Activated T-helper 17 cell treated with anti-CD3 and anti-CD28 coated beads, Interleukin-2, amount 50 U/mL, for 72 hours (primary cell): ENCODE measurements around the gene MAP3K2. TPM values are rescaled to one million over a fixed set of nuclear protein-coding genes. Genes with fewer than 3 reads are reported as not detected.

ENCODE experiments used
- ATAC-seq: fragments of 150-1000 bp; cut with Tn5 transposase; replicated peaks from 2 replicates; pipeline ENCODE4 v1.10.0; 2021; ENCODE audit warnings: mild to moderate bottlenecking, moderate library complexity
- H3K27ac Mint-ChIP-seq: one replicate; pipeline ENCODE4 v1.8.0; 2022; ENCODE audit warnings: mixed read lengths
- H3K27me3 Mint-ChIP-seq: one replicate; pipeline ENCODE4 v1.8.0; 2022; ENCODE audit warnings: mixed read lengths
- H3K36me3 Mint-ChIP-seq: one replicate; pipeline ENCODE4 v1.8.0; 2022; ENCODE audit warnings: low read depth, mild to moderate bottlenecking, mixed read lengths
- H3K4me1 Mint-ChIP-seq: one replicate; pipeline ENCODE4 v1.8.0; 2022; ENCODE audit warnings: mixed read lengths
- H3K4me3 Mint-ChIP-seq: one replicate; pipeline ENCODE4 v1.8.0; 2022; ENCODE audit warnings: mild to moderate bottlenecking, mixed read lengths
- H3K9me3 Mint-ChIP-seq: one replicate; pipeline ENCODE4 v1.8.0; 2022; ENCODE audit warnings: mixed read lengths
- total RNA-seq, 2 donors: library from RNA; stranded (reverse); gene quantifications; one replicate each; pipeline ENCODE4 v1.2.3, GENCODE V29; 2022

Gene MAP3K2
- total RNA-seq, 2 donors from 2014 or later = 44.9 to 92.5 TPM

- no peak for ATAC-seq
- Mint-ChIP-seq H3K4me1 (peaks cover 15% of the 10 kb centered on the region), H3K27me3 (peaks cover 5% of the 10 kb centered on the region), H3K36me3 (no peaks in the 10 kb centered on the region), H3K27ac (no peak overlapping the region), H3K4me3 (no peak overlapping the region), H3K9me3 (no peaks in the 10 kb centered on the region)
Observed at GRCh38 chr2:127404466-127405254, 16.9 kb upstream of the MAP3K2 start.

DNA sequence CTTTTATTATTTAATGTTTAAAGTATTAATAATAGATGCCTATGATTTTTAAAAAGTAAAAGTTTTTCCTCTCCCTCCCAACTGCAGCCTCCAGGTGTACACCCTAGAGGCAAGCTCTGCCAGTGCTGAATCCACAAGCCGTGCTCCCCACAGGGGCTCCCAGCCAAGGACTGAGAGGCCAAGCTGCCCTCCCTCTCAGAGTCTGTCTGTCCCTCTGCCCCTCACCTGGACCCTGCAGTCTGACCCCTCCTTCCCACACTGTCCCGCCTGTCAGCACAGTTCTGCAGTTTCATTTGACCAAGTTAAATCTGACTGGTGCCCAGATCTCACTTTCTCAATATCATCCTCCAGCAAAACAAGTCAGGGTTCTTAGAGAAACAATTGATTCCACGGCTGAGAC, 15.7 kb upstream of the MAP3K2 start:
- no peaks in the 10 kb centered on the region for H3K9me3 Mint-ChIP-seq
- no peak overlapping the region for H3K27ac Mint-ChIP-seq
- H3K4me3 Mint-ChIP-seq = no peak overlapping the region
- H3K27me3 Mint-ChIP-seq = peaks cover 10% of the 10 kb centered on the region
- peaks cover 20% of the 10 kb centered on the region for H3K4me1 Mint-ChIP-seq
- H3K36me3 Mint-ChIP-seq = no peaks in the 10 kb centered on the region
- no peak for ATAC-seq

DNA sequence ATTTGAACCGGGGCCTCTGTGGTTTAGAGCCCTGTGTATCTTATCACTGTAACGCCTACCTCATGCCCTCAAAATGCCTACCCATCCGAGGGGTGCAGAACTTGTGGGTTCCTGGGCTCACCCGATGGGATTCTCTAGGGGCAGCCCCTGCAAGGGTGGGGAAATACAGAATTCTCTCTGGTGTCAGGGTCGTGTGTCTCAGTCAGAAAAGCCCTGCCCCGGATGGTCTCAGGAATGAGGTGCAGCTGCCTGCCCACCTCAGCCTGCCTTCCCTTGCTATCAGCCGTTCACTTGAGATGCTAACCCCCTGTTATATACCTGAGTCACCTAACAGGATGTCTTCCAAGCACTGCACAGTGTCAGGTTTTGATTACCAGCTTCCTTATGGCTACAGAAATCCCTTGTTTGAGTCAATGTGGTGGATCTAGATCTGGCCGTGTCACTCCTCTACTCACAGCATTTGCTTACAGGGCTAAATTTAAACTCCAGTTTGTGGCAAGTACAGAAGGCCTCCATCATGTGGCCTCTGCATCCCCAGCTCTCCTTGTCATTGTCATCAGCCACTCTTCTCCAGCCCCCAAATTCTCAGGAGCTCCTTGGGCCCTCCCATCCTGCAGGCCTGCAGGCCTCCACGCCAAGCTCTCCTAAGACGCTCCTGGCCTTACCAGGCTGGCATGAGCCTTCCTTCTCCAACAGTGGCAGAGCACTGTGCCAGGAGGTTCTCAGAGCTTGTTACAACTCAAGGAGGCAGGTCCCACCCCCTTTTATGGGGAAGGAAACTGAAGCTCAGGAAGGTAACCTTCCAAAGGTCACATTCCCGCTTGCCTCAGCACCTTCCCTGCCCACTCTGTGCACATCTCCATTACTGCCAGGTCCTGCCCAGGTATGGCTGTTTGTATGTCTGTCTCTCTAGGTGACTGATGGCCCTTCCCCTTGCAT, 14.3 kb upstream of the MAP3K2 start:
- Mint-ChIP-seq H3K27me3 (peaks cover 10% of the 10 kb centered on the region), H3K4me3 (peak overlapping the region; percentile 10), H3K36me3 (no peaks in the 10 kb centered on the region), H3K9me3 (no peaks in the 10 kb centered on the region), H3K4me1 (peaks cover 26% of the 10 kb centered on the region), H3K27ac (peak overlapping the region; percentile 52)
- peak; percentile 84 for ATAC-seq

DNA sequence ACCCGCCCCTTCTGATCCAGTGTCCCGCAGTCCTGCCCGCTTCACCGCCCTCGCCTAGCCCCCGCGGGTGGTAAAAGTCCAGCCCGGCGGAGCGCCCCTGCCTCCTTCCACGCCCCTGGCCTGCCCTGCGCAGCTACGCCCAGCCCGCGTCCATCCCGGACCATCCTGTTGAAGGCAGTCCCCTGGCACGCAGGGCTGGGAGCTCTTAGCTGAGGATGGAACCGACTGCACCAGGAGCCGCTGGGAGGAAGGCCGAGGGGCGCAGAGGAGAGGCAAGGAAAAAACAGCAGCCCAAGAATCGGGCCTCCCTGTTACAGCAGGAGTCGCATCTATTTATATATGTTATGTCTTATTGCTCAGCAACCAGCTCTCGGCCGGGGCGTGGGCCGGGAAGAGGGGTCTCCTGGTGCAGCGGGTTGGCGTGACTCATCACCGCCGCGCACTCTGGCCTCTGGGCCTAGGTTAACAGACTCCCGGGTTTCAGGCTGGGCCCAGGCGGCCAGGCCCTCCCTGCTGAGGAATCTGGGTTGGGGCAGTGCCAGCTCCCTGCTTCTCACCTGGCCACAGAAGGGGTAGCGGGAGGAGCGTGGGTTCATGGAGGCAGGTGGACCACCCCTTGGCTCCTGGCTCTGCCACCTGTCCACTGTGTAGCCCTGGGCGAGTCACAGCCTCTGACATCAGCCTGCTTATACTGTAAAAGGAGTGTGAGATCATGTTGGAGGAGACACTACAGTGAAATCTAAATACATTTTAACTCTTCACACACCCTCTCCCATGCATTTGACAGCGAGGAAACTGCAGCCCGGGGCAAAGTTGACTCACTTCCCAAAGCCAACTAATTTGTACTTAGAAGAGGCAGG, 13.4 kb upstream of the MAP3K2 start:
- H3K9me3 Mint-ChIP-seq = no peaks in the 10 kb centered on the region
- H3K27ac Mint-ChIP-seq = no peak overlapping the region
- peak; percentile 62 for ATAC-seq
- H3K4me3 Mint-ChIP-seq = peak overlapping the region; percentile 10
- H3K4me1 Mint-ChIP-seq = peaks cover 26% of the 10 kb centered on the region
- no peaks in the 10 kb centered on the region for H3K36me3 Mint-ChIP-seq
- peaks cover 10% of the 10 kb centered on the region for H3K27me3 Mint-ChIP-seq

DNA sequence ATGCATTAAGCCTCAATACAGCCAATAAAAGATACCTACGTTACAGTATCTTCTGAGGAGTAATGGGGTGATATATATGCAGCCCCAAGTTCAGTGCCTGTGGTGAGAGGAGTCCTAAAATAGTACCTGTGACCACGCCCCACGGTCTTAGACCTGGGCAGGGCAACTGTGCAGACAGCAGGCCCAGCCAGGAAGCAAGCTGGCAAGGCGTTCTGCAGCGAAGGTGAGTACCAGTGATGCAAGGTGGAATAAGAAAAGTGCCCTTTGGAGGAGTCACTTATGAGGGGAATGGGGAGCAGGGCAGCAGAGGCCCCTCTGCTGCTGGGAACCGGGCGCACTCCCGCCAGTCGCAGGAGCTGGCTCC, 12.7 kb upstream of the MAP3K2 start:
- H3K4me1 Mint-ChIP-seq = peaks cover 26% of the 10 kb centered on the region
- H3K36me3 Mint-ChIP-seq = no peaks in the 10 kb centered on the region
- peaks cover 10% of the 10 kb centered on the region for H3K27me3 Mint-ChIP-seq
- no peak overlapping the region for H3K4me3 Mint-ChIP-seq
- H3K27ac Mint-ChIP-seq = no peak overlapping the region
- no peaks in the 10 kb centered on the region for H3K9me3 Mint-ChIP-seq
- no peak for ATAC-seq

DNA sequence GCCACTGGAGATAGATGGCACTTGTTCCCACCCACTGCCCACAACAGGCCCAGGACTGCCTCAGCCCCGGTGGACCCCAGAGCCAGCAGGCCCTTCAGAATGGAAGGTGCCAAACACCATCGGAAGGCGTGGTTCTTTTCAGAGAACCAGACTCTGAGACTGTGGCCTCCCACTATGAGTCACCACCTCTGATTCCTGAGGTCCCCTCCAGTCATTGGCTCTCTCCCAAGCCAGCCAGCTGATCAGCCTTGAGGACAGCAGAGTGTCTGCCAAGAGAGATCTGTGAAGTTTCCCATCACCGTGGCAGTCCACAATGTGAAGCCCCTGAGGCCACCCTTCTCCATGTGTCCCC, 10.4 kb upstream of the MAP3K2 start:
- Mint-ChIP-seq H3K27ac (no peak overlapping the region), H3K4me1 (peaks cover 22% of the 10 kb centered on the region), H3K27me3 (peaks cover 6% of the 10 kb centered on the region), H3K36me3 (no peaks in the 10 kb centered on the region), H3K4me3 (peak overlapping the region; percentile 4), H3K9me3 (no peaks in the 10 kb centered on the region)
- ATAC-seq = peak; percentile 83

DNA sequence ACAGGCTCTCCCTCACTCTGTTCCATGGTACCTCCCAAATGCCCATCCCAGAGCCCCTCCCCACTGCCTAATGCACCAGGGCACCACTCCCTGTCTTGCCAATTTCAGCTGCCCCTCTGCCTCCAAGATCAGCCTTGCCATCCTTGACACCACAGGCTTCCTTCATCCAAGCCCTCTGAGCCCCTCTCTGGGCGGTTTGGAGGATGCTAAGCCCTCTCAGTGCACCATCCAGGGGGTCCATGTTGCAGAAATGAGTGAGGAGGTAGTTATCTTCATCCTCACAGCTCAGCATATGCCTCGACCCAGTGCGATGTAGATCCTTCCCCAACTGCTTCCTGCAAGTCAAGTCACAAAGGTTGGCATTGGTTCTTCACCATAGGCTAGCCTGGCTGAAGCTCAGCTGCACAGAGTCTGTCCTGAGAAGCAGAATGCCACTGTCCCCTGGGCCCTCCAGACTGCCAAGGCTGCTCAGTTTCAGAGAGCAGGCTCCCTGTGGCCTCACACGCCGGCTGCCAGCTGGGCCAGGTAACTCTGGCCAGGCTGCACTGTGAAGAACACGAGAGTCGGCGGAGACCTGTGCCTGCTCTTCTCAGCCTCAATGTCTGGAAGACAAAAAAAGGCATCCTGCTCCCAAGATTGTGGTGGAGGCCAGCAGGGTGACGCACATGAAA, 9.9 kb upstream of the MAP3K2 start:
- peaks cover 6% of the 10 kb centered on the region for H3K27me3 Mint-ChIP-seq
- no peak overlapping the region for H3K27ac Mint-ChIP-seq
- ATAC-seq = no peak
- peaks cover 24% of the 10 kb centered on the region for H3K4me1 Mint-ChIP-seq
- no peaks in the 10 kb centered on the region for H3K36me3 Mint-ChIP-seq
- H3K4me3 Mint-ChIP-seq = peak overlapping the region; percentile 4
- peaks cover under 1% of the 10 kb centered on the region for H3K9me3 Mint-ChIP-seq

DNA sequence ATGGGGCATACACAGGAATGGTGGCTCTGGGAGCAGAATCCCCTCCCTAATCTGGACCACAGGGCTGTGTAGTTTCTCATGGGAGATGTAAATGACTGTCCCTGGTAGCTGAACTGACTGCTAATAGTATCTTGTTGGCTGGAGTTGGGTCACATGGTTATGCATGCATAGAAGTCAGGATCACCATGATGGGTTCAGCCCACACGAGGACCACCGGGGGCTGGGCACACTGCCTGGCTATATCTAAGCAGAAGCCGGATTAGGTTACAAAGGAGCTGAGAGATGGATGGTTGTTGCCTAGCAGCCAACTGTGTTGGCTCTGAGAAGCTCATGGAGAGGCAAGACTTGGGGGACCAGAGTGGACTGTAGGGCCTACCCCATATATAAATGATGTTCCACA, 6.7 kb upstream of the MAP3K2 start:
- H3K36me3 Mint-ChIP-seq = no peaks in the 10 kb centered on the region
- no peak overlapping the region for H3K4me3 Mint-ChIP-seq
- peaks cover 29% of the 10 kb centered on the region for H3K4me1 Mint-ChIP-seq
- no peak overlapping the region for H3K27ac Mint-ChIP-seq
- no peak for ATAC-seq
- H3K27me3 Mint-ChIP-seq = peaks cover 6% of the 10 kb centered on the region
- peaks cover 3% of the 10 kb centered on the region for H3K9me3 Mint-ChIP-seq

DNA sequence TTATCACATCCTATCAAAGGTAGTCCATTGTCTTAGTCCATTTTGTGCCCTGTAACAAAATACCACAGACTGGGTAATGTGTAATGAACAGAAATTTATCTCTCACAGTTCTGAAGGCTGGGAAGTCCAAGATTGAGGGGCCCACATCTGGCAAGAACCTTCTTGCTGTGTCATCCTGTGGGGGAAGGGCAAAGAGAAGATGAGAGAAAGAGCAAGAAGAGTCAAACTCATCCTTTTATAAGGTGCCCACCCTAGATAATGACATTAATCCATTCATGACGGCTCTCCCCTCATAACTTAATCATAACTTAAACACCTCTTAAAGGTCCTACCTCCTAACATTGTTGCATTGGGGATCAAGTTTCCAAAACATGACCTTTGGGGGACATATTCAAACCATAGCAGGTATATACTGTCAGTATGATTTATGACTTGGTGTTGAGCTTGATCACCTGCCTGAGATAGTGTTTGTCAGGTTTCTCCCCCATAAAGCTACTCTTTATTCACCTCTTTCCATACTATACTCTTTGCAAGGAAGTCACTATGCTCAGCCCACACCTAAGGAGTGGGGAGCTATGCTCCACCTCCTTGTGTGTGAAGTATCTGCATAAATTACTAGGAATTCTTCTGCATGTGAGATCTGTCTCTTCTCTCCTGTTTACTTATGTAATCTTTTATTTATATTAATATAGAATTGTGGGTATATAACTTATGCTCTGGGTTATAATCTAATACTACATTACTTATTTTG, 5.2 kb upstream of the MAP3K2 start:
- peaks cover 3% of the 10 kb centered on the region for H3K9me3 Mint-ChIP-seq
- H3K4me1 Mint-ChIP-seq = peaks cover 31% of the 10 kb centered on the region
- no peak for ATAC-seq
- H3K4me3 Mint-ChIP-seq = no peak overlapping the region
- peak overlapping the region; percentile 10 for H3K27ac Mint-ChIP-seq
- no peaks in the 10 kb centered on the region for H3K27me3 Mint-ChIP-seq
- no peaks in the 10 kb centered on the region for H3K36me3 Mint-ChIP-seq

- H3K9me3 Mint-ChIP-seq = peaks cover 3% of the 10 kb centered on the region
- H3K36me3 Mint-ChIP-seq = no peaks in the 10 kb centered on the region
- no peaks in the 10 kb centered on the region for H3K27me3 Mint-ChIP-seq
- peaks cover 29% of the 10 kb centered on the region for H3K4me1 Mint-ChIP-seq
- H3K4me3 Mint-ChIP-seq = no peak overlapping the region
- H3K27ac Mint-ChIP-seq = peak overlapping the region; percentile 10
- no peak for ATAC-seq
Observed at GRCh38 chr2:127392133-127392827, 4.5 kb upstream of the MAP3K2 start.

GRCh38 chr2:127389778-127390435, 2.1 kb upstream of the MAP3K2 start:
- peaks cover 3% of the 10 kb centered on the region for H3K9me3 Mint-ChIP-seq
- no peak for ATAC-seq
- no peaks in the 10 kb centered on the region for H3K27me3 Mint-ChIP-seq
- H3K36me3 Mint-ChIP-seq = peaks cover 19% of the 10 kb centered on the region
- H3K4me3 Mint-ChIP-seq = peak overlapping the region; percentile 85
- peaks cover 41% of the 10 kb centered on the region for H3K4me1 Mint-ChIP-seq
- peak overlapping the region; percentile 95 for H3K27ac Mint-ChIP-seq

DNA sequence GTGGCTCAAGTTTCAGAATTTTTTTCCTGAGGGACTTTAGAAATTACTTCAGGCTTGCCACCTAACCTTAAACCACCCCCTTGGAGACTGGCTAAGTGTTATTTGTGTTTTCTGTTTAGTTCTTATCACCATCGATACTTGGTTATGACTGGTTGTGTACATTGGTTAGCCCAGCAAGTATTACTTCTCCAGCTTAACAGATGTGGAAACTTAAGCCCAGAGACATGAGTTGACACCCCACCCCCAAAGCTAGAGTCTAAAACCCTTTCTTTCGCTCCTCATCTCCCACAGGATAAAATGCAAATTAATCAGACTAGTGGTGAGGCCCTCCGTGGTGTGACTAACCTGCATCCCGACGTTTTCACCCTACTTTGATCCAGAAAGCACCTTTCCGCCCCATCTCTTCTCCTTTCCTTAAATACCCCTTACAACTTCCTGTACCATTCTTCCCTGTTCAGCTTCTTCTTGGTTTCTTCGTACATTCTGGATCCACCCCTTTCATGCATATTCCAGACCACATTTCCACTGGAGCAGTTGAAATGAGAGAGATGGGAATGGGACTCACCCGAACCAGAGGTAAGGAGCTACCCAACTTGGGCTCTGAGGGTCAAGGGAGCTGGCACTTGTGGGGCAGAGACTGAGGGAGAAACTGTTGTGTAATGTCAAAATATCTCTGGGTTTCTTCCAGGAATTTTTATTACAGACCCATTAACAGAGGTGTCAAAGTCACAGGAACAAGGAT, 819 bp upstream of the MAP3K2 start:
- Mint-ChIP-seq H3K4me1 (peaks cover 47% of the 10 kb centered on the region), H3K4me3 (peak overlapping the region; percentile 85), H3K36me3 (peaks cover 28% of the 10 kb centered on the region), H3K9me3 (peaks cover 3% of the 10 kb centered on the region), H3K27ac (peak overlapping the region; percentile 95), H3K27me3 (no peaks in the 10 kb centered on the region)
- peak; percentile 34 for ATAC-seq
